NCI-H1436 (cell line): ENCODE data around the gene CFAP91.
A peak's percentile ranks its signal among the peaks of the same experiment; 100 is the strongest.

Experiments used
- DNase-seq: peaks from one replicate; lab custom pipeline; 2025; lab: John Stamatoyannopoulos, UW

The CFAP91 gene

DNA sequence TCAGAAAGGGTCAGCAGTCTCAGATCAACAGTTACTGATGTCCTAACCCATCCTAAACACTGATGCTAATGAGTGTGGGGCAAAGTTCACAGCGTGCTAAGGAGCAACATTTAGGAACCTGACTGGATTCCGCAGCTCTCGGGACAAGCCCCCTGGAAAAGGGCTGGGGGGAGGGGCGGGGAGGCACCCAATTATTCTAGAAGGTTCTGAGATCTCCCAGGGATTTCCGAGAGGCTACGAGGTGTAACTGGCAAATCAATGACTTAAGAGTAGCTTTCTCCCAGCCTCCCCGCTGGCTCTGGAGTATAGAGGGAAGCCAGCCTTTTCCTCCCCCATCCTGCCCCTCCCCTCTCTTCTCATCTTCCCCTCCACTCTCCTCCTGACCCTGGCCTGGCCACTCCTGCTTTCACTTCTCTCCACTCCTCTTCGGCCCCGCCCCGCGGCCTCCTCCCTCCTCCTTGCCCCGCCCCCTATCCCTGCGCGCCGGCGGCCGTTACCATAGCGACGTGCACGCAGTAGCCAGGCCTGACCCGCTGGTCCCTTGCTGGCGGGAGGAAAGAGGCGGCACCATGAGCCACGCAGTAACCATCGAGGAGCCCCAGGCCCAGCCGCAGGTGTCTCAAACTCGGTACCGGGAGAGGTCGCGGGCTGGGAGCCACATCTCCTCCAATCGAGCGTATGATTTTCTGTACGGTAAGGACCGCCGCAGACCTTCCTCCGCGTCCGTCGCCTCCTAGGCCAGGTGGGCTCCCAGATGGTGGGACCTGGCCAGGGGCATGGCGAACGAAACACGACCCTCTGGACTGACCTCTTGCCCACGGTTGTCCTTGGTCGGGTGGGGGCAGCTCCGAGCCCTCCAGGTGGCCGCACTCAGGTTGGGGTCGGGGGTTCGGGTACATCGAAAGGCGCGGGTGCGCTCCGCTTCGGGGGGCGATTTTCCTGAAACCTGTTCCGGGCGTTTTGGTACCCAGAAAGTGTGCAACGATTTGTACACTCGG is at the start of gene CFAP91:
Gene CFAP91, plus strand, starts transcription at position 493 of the 998 bp plus-strand sequence. Its CDS starts 77 bp downstream, at position 570.
- DNase-seq = peak; percentile 98

DNA sequence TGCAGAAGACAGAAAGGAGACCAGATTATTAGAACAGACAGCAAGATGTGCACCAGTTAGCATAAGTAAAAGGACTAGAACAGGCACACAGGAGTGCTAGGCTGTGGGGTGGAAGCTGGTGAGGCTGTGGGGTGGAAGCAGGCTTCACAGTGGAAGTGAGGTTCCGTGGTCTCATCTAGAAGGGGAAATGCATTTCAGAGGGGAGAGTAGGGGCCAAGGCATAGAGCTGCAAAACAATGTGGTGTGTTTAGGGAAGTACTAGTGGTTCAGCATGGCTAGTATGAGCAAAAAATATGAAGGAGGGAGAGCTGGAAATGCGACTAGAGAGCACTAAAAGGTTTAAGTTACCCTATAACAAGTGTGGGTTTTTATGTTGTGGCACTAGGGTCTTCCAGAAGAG is 48.9 kb upstream of the CFAP91 start:
- DNase-seq = no peak

GRCh38 chr3:119657887-119658702 is 44.7 kb upstream of the CFAP91 start:
- DNase-seq = no peak

GRCh38 chr3:119658994-119659393 is 43.8 kb upstream of the CFAP91 start:
- no peak for DNase-seq

GRCh38 chr3:119659606-119660291 is 43.1 kb upstream of the CFAP91 start:
- no peak for DNase-seq

DNA sequence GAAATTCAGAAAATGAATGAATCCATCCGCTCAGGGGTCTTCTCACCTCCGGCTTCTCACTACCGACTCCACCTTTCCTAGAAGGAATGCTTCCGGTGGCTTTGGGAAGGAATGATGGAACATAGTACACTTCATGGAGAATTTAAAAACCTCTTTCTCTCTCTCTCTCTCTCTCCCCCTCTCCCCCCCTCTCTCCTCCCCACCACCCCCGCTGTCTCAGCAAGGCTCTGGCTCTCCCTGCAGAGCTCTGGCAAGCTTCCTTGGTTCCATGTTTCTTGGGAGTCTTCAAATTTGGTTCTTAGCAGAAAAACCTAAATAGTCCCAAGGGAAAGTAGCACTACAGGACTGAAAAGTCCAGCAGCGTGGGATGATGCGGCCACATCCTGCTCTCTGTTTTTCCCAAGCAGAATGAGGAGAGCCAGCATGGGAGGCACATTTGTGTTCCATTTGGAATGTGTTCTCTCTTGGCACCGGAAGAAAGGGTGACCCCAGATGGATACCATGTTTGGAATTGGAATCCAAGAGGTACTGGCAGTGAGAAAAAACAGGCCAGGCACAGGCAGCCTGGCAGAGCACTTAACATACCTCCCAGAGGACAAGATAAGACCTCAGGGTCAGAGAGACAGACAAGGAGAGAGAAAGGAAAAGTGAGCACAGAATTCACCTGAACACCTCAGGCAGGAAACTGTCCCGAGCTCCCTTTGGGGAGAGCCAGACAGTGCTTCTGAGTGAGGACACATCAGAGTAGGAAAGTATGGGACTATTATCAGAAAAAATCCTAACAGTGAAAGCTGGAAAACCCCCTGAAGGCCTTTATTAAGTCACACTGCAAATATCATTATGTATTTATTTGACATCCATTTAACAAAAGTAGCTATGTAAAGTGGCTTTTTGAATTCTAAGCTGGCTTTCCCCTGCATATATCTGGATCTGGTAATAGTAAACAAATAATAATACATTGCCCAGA is 42.1 kb upstream of the CFAP91 start, which contains the start of gene POPDC2:
Gene POPDC2, minus strand, starts transcription at position 116 of the 967 bp plus-strand sequence. CDS start 166 bp downstream, outside the sequence.
- DNase-seq = no peak

GRCh38 chr3:119662604-119663373 is 40.0 kb upstream of the CFAP91 start:
- no peak for DNase-seq

DNA sequence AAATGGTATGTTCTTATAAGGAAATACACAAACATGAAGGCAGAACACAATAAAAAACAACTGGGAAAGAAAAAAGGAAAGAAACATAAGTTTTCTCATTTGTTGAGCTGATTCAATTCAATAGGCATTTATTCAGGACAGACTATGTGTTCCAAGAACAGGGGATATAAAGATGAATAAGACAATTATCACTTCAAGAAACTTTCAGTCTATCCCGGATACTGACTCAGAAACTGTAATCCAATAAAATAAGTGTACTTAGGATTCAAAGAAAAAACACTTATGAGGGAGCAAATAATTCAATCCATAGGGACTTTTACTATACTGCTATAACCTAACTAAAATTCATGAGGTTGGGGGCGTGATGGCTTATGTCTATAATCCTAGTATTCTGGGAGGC is 38.9 kb upstream of the CFAP91 start:
- DNase-seq = no peak

- DNase-seq = no peak
Measured at GRCh38 chr3:119664370-119664769, 38.5 kb upstream of the CFAP91 start.

DNA sequence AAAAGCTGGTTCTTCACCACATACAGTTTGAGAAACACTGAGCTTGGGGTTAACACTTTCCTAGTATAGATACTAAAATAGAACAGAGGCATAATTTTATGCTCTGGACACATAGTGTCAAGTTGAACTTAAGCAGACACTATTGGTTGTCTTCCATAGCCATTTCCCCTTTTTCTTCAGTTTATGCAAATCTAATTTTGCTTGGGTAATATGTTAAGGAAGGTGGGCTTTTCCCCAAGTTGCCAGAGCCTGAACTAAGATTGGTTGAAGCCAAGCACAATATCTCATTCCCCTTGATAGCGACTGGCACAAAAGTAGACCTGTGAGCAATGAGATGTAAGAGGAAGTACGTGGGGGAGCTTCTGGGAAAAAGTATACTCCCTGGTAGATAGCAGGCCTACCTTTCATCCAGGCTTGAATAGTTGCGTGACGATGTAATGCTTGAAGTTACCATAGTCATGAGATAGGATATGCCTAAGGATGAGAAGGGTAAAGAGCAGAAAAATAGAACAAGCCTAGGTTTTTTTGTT is 37.9 kb upstream of the CFAP91 start:
- DNase-seq = no peak

DNA sequence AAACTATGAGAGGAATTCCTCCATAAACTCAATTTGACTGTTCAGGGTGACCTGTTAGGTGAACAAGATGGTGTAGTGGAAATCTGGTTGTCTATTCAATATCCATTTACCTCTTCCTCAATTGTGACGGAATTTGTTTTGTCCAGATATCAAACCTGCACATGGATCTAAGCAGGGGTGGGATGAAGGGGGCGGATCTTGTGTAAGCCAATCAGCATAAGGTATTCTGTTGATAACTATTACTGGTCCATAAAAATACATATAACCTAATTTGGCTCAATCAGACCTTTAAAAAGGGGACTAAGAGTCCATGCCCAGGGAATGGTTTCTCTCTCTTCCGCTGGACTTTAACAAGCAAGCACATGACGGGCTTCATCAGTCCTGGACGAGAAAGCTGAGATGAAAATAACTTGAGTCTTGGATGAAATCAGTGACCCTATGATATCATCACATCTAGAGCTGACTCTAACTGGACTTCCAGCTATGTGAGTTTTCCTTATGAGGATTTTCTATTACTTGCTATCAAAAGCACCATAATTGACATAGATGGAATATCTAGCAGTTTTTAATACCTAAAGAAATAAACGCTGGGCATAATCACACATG is 36.8 kb upstream of the CFAP91 start:
- no peak for DNase-seq

- DNase-seq = no peak
Measured at GRCh38 chr3:119669906-119670570, 32.8 kb upstream of the CFAP91 start.

GRCh38 chr3:119672776-119673175 is 30.0 kb upstream of the CFAP91 start:
- no peak for DNase-seq

DNA sequence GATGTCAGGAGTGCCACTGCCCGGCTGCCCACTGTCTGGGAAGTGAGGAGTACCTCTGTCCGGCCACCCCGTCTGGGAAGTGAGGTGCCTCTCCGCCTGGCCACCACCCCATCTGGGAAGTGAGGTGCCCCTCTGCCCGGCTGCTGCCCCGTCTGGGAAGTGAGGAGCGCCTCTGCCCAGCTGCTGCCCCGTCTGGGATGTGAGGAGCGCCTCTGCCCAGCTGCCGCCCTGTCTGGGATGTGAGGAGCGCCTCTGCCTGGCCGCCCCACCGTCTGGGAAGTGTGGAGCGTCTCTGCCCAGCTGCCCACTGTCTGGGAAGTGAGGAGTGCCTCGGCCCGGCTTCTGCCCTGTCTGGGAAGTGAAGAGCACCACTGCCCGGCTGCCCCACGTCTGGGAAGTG is 28.9 kb upstream of the CFAP91 start:
- no peak for DNase-seq

DNA sequence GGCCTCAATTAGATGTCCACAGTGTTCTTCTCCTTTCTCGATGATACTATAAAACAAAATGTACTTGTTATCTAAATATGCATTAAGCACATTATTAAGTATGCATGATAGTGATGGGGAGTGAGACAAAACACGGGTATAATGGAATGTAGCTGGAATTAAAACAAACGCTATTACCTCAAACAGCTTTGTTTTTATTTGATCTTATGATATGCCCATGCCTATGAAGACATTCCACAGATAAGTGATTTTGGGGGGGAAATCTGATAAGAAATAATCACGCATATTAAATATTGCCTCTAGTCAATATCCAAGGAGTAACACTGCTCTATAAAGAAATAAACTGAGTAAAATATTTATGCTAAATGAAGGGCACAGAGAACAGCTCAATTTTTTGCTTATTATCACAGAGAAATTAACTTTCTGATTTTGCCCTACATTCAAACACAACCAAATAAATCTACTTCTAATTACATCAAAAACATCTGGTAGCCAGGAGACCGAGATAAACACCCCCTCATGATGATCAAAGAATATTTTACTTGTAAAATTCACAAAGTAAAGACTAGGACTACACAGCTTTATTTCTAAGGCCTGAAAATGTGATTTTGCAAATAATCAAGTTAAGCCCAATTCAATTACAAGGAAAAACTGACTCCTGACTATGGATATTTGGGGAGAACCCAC is 27.5 kb upstream of the CFAP91 start:
- DNase-seq = no peak

DNA sequence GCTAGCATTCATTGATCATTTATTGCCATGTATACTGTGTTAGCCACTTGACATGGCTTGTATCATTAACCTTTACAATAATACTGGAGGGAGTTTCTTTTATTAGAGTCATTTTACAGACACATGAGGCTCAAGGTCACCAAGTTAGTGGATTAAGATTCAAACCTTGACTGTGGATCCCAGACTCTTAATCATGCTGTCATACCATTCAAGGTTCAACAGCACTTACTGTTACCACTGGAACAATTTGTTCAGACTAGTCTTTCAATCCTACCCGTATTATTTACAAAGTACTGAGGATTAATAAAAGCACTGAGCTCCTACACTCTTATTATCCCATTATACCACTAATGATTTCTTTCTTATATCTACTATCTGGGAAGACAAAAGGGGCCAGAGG is 26.8 kb upstream of the CFAP91 start:
- no peak for DNase-seq

GRCh38 chr3:119676771-119677640 is 25.8 kb upstream of the CFAP91 start, which contains the start of gene COX17:
TSS of gene COX17 (minus strand) at chr3:119677406. CDS start at chr3:119677310, 96 bp downstream.
- peak; percentile 98 for DNase-seq
